GM21390 (cell line): ENCODE measurements around the gene PDZRN3.

Experiments
- ATAC-seq: cut with Tn5 transposase; IDR thresholded peaks from one replicate; pipeline ENCODE4 v1.9.1; 2021; ENCODE audit not compliant: unreplicated experiment

Gene PDZRN3

GRCh38 chr3:73353649-73354217 is 271.0 kb downstream of the PDZRN3 start:
- ATAC-seq: no peak

DNA sequence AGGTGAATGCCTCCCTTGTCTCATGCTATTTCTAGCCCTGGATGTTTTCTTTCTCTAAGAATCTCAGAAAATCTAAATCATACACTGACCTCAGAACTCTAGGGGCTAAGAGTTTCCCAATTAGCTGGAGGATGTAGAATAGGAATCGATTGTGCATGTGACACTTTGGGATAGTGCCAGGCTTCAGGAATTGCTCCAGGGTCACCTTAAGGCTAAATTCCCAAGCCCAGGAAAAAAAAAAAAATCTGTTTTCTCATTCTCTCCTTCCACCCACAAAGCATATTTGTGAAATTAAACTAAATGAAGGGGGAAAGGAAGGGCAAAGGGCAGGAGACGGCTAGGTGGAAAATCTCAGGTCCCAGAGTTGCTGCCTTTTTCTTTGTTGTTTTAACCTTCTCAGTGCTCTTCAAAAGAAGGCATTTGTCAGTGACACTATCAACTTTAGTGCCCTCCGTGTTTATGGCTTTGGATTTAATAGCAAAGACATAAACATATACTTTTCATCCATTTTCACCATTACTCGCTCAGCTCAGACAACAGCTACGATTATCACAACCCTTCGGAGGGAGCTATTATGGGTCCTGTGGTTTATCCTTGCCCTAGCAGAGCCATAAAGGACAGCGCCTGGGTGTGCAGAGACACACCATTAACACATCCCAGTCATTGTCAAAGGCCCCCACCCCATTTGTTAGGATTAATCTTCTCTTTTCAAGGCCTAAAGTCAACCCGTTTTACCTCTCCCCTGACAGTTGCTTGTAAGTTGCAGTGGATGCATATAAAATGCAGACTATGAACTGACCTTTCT is 271.7 kb downstream of the PDZRN3 start:
- no peak for ATAC-seq

GRCh38 chr3:73351423-73352071 is 273.2 kb downstream of the PDZRN3 start:
- no peak for ATAC-seq

- no peak for ATAC-seq
Observed at GRCh38 chr3:73350996-73351395, 273.7 kb downstream of the PDZRN3 start.

GRCh38 chr3:73349657-73350056 is 275.1 kb downstream of the PDZRN3 start:
- ATAC-seq: no peak

DNA sequence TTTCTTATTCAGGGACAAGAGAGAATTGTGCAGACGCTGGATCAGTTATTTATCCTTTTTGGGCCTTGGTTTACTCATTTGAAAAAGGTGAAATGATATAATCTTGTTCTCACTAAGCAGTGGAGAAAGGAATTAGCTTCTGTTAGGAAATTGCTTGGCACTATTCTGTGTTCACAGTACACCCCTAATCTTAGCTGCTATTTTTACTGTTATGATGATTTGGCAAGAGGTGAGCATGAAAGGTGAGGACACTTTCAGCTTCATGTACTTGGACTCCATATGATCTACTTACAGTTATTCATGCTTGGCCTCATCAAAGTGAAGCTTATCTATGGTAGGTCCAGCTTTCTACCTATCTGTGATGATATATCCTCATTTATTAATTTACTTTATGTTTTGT is 282.7 kb downstream of the PDZRN3 start:
- no peak for ATAC-seq

DNA sequence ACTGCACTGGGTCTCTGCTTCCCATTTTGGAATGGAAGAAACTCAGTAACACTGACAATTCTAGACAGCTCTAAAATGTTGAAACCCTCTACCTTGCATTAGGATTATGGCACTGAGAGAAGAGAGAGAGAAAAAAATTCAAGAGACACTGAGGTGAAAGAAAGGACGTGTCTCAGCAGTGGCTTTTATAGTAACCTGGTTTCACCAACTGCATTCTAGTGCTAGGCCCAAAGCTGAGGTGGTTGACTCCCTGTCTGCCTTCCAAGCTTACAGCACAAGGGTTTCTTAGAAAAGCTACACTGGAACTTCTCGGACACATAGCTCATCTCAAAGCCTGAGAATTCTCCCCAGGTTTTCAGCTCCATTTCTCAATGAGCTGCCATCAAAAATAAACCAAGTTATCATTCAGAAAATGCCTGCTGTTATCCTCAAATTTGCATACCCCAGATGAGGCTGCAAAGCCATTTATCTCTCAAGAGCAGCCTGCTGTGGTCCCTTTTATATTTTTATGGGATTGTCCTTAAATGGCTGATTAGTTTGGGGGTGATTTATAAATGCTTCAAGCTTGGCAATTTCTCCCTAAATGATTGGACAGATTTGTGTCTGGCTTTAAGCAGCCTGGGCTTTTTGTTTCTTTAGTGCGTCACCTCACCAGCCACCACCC is 283.3 kb downstream of the PDZRN3 start:
- no peak for ATAC-seq

GRCh38 chr3:73332558-73332957 is 292.2 kb downstream of the PDZRN3 start:
- ATAC-seq: no peak
